HEK293T (cell line): Measurements from ENCODE around the gene LNX2.
"Not testable (repeated sequence)": the region's sequence is repeated elsewhere in the genome, so short reads cannot be mapped to it uniquely, and the experiment has no call there.

Source experiments
- CTCF ChIA-PET: fragments of 350-600 bp; formaldehyde crosslinking; extraction: SDS; loops from one replicate; lab custom pipeline; 2021; ENCODE audit warnings: antibody characterized with exemption, inconsistent platforms; lab: Yijun Ruan, JAX
- POLR2A ChIA-PET: fragments of 350-600 bp; formaldehyde crosslinking; extraction: SDS; loops from one replicate; lab custom pipeline; 2020; ENCODE audit warnings: antibody characterized with exemption, inconsistent platforms; lab: Yijun Ruan, JAX
- DNase-seq: peaks from one replicate; pipeline ENCODE4 v3.0.0; 2012; ENCODE audit warnings: mixed read lengths; ENCODE audit errors: extremely low spot score
- ARNT ChIP-seq: fragments of 450-650 bp; IDR thresholded peaks from 2 replicates; pipeline ENCODE4 v1.6.1; 2017; ENCODE audit warnings: mild to moderate bottlenecking
- BHLHE40 ChIP-seq: fragments of 450-650 bp; IDR thresholded peaks from 2 replicates; pipeline ENCODE4 v1.6.1; 2016; ENCODE audit warnings: mild to moderate bottlenecking, moderate library complexity, borderline replicate concordance
- CTBP1 ChIP-seq: fragments of 450-650 bp; IDR thresholded peaks from 2 replicates; pipeline ENCODE4 v1.6.1; 2016; ENCODE audit warnings: borderline replicate concordance
- ELF4 ChIP-seq: fragments of 450-650 bp; IDR thresholded peaks from 2 replicates; pipeline ENCODE4 v1.6.1; 2017; ENCODE audit warnings: antibody characterized with exemption
- FOXA1 ChIP-seq: fragments of 450-650 bp; IDR thresholded peaks from 2 replicates; pipeline ENCODE4 v1.6.1; 2016; ENCODE audit warnings: mild to moderate bottlenecking
- FOXK2 ChIP-seq: fragments of 450-650 bp; IDR thresholded peaks from 2 replicates; pipeline ENCODE4 v1.6.1; 2016; ENCODE audit warnings: mild to moderate bottlenecking
- FOXM1 ChIP-seq: fragments of 450-650 bp; IDR thresholded peaks from 2 replicates; pipeline ENCODE4 v1.6.1; 2017; ENCODE audit warnings: mild to moderate bottlenecking, borderline replicate concordance
- HDGF ChIP-seq: fragments of 450-650 bp; IDR thresholded peaks from 2 replicates; pipeline ENCODE4 v1.6.1; 2017; ENCODE audit warnings: antibody characterized with exemption, borderline replicate concordance
- L3MBTL2 ChIP-seq: fragments of 450-650 bp; conservative IDR thresholded peaks from 2 replicates; pipeline ENCODE4 v1.6.1; 2016; ENCODE audit warnings: mild to moderate bottlenecking
- LEF1 ChIP-seq: fragments of 450-650 bp; IDR thresholded peaks from 2 replicates; pipeline ENCODE4 v1.6.1; 2017; ENCODE audit warnings: mild to moderate bottlenecking, borderline replicate concordance
- NFRKB ChIP-seq: fragments of 450-650 bp; IDR thresholded peaks from 2 replicates; pipeline ENCODE4 v1.6.1; 2016; ENCODE audit warnings: mild to moderate bottlenecking, moderate library complexity
- PKNOX1 ChIP-seq: fragments of 450-650 bp; IDR thresholded peaks from 2 replicates; pipeline ENCODE4 v1.6.1; 2016
- SP1 ChIP-seq: fragments of 450-650 bp; IDR thresholded peaks from 2 replicates; pipeline ENCODE4 v1.6.1; 2017
- SUZ12 ChIP-seq: fragments of 450-650 bp; IDR thresholded peaks from 2 replicates; pipeline ENCODE4 v1.6.1; 2016; ENCODE audit warnings: mild to moderate bottlenecking
- TARDBP ChIP-seq: fragments of 450-650 bp; IDR thresholded peaks from 2 replicates; pipeline ENCODE4 v1.6.1; 2016
- ZNF384 ChIP-seq: fragments of 450-650 bp; IDR thresholded peaks from 2 replicates; pipeline ENCODE4 v1.6.1; 2016

LNX2 gene

GRCh38 chr13:27631665-27632064 lies 11.3 kb upstream of the LNX2 start:
- ChIA-PET CTCF (interaction anchor here (0.6 kb wide), 1 partner anchor 10 kb away, joined by 3 read pairs; the partner anchor contains the start of gene POLR1D), POLR2A (no interaction called here)
- no peak for DNase-seq
- TF ChIP-seq ARNT (no peak), HDGF (no peak), SUZ12 (no peak), LEF1 (no peak), FOXA1 (no peak), NFRKB (no peak), TARDBP (no peak), SP1 (no peak), ELF4 (no peak), BHLHE40 (no peak), FOXM1 (no peak), CTBP1 (no peak), ZNF384 (no peak), PKNOX1 (no peak), L3MBTL2 (no peak), FOXK2 (no peak)

GRCh38 chr13:27631156-27631555 lies 10.8 kb upstream of the LNX2 start:
- no peak for DNase-seq
- POLR2A ChIA-PET = no interaction called here
- TF ChIP-seq FOXM1 (no peak), ARNT (no peak), ELF4 (no peak), PKNOX1 (no peak), LEF1 (no peak), SUZ12 (no peak), BHLHE40 (no peak), FOXA1 (no peak), HDGF (no peak)
- CTCF ChIA-PET = interaction anchor here (0.6 kb wide), 1 partner anchor 9 kb away, joined by 3 read pairs; the partner anchor contains the start of gene POLR1D

GRCh38 chr13:27628766-27629165 lies 8.4 kb upstream of the LNX2 start:
- DNase-seq, CTCF ChIA-PET: not testable (repeated sequence)
- POLR2A ChIA-PET = interaction anchor here (1.3 kb wide), 1 partner anchor 8 kb away, joined by 5 read pairs; the partner anchor contains the start of gene LNX2

- POLR2A ChIA-PET = no interaction called here
- no peak for DNase-seq
- no peak for TF ChIP-seq L3MBTL2
- no peak for TF ChIP-seq TARDBP
- TF ChIP-seq FOXA1 = no peak
- CTCF ChIA-PET = no interaction called here
Observed at GRCh38 chr13:27628081-27628480, 7.8 kb upstream of the LNX2 start.

- DNase-seq = no peak
- POLR2A ChIA-PET = no interaction called here
- TF ChIP-seq SP1 (no peak), ZNF384 (peak; percentile 39; the same call in 1 of the 2 replicates)
- CTCF ChIA-PET = interaction anchor here (0.7 kb wide), 1 partner anchor 26 kb away, joined by 3 read pairs; no protein-coding TSS in a partner anchor
Observed at GRCh38 chr13:27627380-27627779, 7.1 kb upstream of the LNX2 start.

- no peak for DNase-seq
- ChIA-PET CTCF (interaction anchor here (0.6 kb wide), 1 partner anchor 357 kb away, joined by 6 read pairs; no protein-coding TSS in a partner anchor), POLR2A (no interaction called here)
- TF ChIP-seq L3MBTL2 (no peak), FOXA1 (no peak), SUZ12 (no peak), LEF1 (no peak), FOXM1 (no peak), NFRKB (no peak), ELF4 (no peak), HDGF (no peak), SP1 (no peak), TARDBP (no peak), ARNT (no peak), PKNOX1 (no peak), CTBP1 (no peak), FOXK2 (no peak), ZNF384 (no peak), BHLHE40 (no peak)
Observed at GRCh38 chr13:27625839-27626238, 5.5 kb upstream of the LNX2 start.

- POLR2A ChIA-PET = no interaction called here
- no peak for TF ChIP-seq CTBP1
- no peak for DNase-seq
- CTCF ChIA-PET = no interaction called here
Observed at GRCh38 chr13:27624071-27624470, 3.7 kb upstream of the LNX2 start.
